ENCODE measurements around the gene ADAT3. TPM values are rescaled to one million over a fixed set of nuclear protein-coding genes. Genes with fewer than 3 reads are reported as not detected.

ADAT3 gene
- total RNA-seq, 1 donor from 2014 or later: 0.79 TPM

DNA sequence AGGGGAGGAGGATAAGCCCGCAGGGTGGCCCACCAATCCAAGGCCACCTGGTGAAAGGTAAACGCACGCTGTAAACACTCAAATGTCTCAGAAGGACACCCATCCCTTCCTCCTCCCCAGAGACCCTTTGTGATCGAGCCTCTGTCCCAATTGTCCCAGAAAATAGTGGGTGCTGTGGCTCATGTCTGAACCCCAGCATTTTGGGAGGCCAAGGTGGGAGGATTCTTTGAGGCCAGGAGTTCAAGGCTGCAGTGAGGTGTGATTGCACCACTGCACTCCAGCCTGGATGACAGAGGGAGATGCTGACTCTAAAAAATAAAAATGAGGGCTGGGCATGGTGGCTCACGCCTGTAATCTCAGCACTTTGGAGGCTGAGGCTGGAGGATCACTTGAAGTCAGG, 16.8 kb upstream of the ADAT3 start:
- DNase-seq (ENCODE audit: low read depth) (no peak), FAIRE-seq (no peak)
- H3K36me3 ChIP-seq (ENCODE audit: control insufficient read depth, insufficient read depth, low read length): no peaks in the 10 kb centered on the region
- H3K4me3 ChIP-seq (ENCODE audit: low read depth, low read length): no peak overlapping the region
- no peak for TF ChIP-seq CTCF (IDR thresholded peaks at IDR 0.05; ENCODE audit: insufficient read depth, low read length, severe bottlenecking)
- H3K27me3 ChIP-seq (ENCODE audit: control insufficient read depth, insufficient read depth, low read length): no peaks in the 10 kb centered on the region

DNA sequence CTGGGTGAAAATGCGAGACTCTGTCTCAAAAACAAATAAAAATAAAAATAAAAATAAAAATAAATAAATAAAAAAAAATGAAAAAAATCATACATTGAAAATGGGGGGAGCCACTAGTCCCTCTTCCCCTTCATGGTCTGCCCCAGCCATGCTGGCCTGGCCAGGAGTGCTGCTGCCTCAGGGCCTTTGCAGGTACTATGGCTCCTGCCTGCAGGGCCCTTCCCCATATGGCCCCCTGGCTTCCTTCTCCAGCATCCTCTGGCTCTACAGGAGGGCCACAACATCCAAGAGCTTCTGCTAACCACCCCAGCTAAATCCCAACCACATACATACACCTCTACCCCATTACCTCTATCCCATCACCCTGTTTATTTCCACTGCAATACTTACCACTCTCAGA, 15.3 kb upstream of the ADAT3 start:
- DNase-seq (ENCODE audit: low read depth): no peak
- FAIRE-seq: no peak
- no peaks in the 10 kb centered on the region for H3K27me3 ChIP-seq (ENCODE audit: control insufficient read depth, insufficient read depth, low read length)
- H3K36me3 ChIP-seq (ENCODE audit: control insufficient read depth, insufficient read depth, low read length): no peaks in the 10 kb centered on the region
- TF ChIP-seq CTCF (IDR thresholded peaks at IDR 0.05; ENCODE audit: insufficient read depth, low read length, severe bottlenecking): no peak
- H3K4me3 ChIP-seq (ENCODE audit: low read depth, low read length): no peak overlapping the region

GRCh38 chr19:1893791-1894190, 11.4 kb upstream of the ADAT3 start:
- DNase-seq (ENCODE audit: low read depth) (no peak), FAIRE-seq (no peak)
- H3K36me3 ChIP-seq (ENCODE audit: control insufficient read depth, insufficient read depth, low read length): no peaks in the 10 kb centered on the region
- no peak for TF ChIP-seq CTCF (IDR thresholded peaks at IDR 0.05; ENCODE audit: insufficient read depth, low read length, severe bottlenecking)
- H3K27me3 ChIP-seq (ENCODE audit: control insufficient read depth, insufficient read depth, low read length): no peaks in the 10 kb centered on the region
- no peak overlapping the region for H3K4me3 ChIP-seq (ENCODE audit: low read depth, low read length)

- Histone ChIP-seq H3K27me3 (ENCODE audit: control insufficient read depth, insufficient read depth, low read length) (no peaks in the 10 kb centered on the region), H3K36me3 (ENCODE audit: control insufficient read depth, insufficient read depth, low read length) (no peaks in the 10 kb centered on the region), H3K4me3 (ENCODE audit: low read depth, low read length) (no peak overlapping the region)
- DNase-seq (ENCODE audit: low read depth): no peak
- no peak for FAIRE-seq
- TF ChIP-seq CTCF (IDR thresholded peaks at IDR 0.05; ENCODE audit: insufficient read depth, low read length, severe bottlenecking): no peak
Observed at GRCh38 chr19:1896508-1896907, 8.7 kb upstream of the ADAT3 start.

DNA sequence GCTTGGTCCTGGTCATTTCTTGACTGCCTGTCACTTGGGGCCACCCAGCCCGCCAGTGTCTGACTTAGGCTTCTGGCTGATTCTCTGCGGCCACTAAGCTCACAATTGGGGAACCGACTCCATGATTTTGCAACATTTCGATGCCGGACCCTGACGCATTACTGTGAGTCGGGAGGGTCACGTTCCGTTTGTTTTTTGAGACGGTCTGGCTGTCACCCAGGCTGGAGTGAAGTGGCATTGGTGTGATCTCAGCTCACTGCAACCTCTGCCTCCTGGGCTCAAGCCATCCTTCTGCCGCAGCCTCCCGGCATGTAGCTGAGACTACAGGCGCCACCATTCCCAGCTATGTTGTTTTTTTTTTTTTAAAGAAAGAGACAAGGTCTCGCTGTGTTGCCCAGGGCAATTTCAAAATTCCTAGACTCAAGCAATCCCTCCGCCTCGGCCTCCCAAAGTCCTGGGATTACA, 3.2 kb upstream of the ADAT3 start:
- no peak overlapping the region for H3K4me3 ChIP-seq (ENCODE audit: low read depth, low read length)
- no peak for DNase-seq (ENCODE audit: low read depth)
- no peaks in the 10 kb centered on the region for H3K36me3 ChIP-seq (ENCODE audit: control insufficient read depth, insufficient read depth, low read length)
- TF ChIP-seq CTCF (IDR thresholded peaks at IDR 0.05; ENCODE audit: insufficient read depth, low read length, severe bottlenecking): no peak
- no peak for FAIRE-seq
- H3K27me3 ChIP-seq (ENCODE audit: control insufficient read depth, insufficient read depth, low read length): no peaks in the 10 kb centered on the region

DNA sequence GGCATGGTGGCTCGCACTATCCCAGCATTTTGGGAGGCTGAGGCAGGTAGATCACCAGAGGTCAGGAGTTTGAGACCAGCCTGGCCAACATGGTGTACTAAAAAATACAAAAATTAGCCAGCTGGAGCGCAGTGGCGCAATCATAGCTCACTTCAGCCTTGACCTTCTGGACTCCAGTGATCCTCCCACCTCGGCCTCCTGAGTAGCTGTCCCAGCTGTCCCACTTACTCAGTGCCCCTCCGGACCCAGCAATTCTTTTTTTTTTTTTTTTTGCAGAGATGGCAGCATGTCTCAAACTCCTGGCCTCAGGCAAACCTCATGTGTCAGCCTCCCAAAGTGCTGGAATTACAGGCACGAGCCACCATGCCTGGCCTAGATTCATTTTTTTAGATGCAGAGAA, 2.3 kb upstream of the ADAT3 start:
- no peak for DNase-seq (ENCODE audit: low read depth)
- FAIRE-seq: no peak
- H3K27me3 ChIP-seq (ENCODE audit: control insufficient read depth, insufficient read depth, low read length): no peaks in the 10 kb centered on the region
- H3K4me3 ChIP-seq (ENCODE audit: low read depth, low read length): no peak overlapping the region
- TF ChIP-seq CTCF (IDR thresholded peaks at IDR 0.05; ENCODE audit: insufficient read depth, low read length, severe bottlenecking): no peak
- no peaks in the 10 kb centered on the region for H3K36me3 ChIP-seq (ENCODE audit: control insufficient read depth, insufficient read depth, low read length)
